ENCODE results near the gene PNPLA3. TPM values are rescaled to one million over a fixed set of nuclear protein-coding genes. Genes with fewer than 3 reads are reported as not detected.

The PNPLA3 gene
- total and polyA plus RNA-seq, 5 donors, result 0.15 to 1.0 (median 0.48) TPM; not detected in 2

DNA sequence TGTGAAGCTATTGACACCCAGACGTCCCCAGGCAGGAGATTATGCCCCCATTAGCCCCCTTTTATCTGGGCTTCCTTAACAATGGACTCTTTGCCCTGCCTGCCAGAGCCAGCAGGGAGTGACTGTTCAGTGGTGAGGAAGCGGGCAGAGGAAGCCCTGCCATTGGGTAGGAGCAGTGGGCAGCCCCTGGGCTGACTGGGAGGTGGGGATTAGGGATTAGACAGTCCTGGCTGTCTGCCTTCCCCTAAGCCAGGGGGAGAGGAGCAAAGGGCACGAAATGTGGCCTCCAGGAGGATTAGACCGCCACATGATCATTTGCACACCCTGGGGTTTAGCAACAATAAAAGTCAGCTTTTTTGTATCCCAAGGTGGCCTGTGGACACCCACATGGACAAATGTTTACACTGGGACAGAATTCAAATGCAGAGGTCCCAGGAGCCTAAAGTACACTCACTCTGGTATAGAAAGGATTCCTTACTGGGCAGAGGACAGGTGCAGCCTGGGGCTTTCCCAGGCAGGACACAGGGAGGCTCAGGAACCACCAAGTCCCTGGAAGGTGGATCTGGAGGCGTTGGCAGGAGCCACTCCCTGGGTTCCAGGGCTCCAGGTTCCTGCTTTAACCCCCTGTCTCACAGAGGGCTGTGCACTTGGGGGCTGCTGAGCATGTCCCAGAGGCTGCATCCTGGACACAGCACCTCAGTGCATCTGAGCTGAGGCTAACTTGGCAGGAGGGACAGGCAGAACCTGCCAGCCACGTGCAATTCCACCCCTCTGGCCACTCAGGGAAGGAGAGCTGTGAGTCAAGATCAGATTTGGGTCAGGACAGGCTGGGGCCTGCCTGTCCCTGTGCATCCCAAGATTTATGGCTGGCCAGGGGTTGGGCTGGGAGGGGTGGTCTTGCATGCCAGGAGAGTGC, 2.1 kb downstream of the PNPLA3 start:
- H3K27me3 ChIP-seq (ENCODE audit: control insufficient read depth, insufficient read depth), result no peaks in the 10 kb centered on the region
- H3K4me3 ChIP-seq (ENCODE audit: low read length), result no peak overlapping the region
- no peaks in the 10 kb centered on the region for H3K4me1 ChIP-seq (ENCODE audit: control insufficient read depth, insufficient read depth, low read length)
- DNase-seq, result peak in 1 of 3 donors; percentile 21
- no peaks in the 10 kb centered on the region for H3K9me3 ChIP-seq (ENCODE audit: control insufficient read depth, low read length)
- no peak overlapping the region for H3K27ac ChIP-seq (ENCODE audit: low read length)
- ATAC-seq, result no peak
- intact Hi-C loops (cut with DNase I), result no loop called here
- WGBS, result 70% methylated on average over 6 of the region's 6 CpGs

DNA sequence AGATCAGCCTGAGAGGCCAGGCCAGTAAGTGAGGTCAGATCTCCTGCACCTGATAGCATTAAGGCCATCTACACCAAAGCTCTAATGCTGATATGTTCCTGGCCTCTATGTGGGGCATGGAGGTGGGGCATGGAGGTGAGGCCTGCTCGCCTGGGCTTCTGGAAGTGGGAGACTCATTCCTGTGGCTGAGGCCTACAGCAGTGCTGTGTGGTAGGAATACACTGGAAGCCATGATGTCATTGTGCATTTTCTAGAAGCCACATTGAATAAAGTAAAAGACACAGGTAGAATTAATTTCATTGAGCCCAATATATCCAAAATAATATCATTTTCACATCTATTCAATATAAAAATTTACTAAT, 2.7 kb downstream of the PNPLA3 start:
- H3K27me3 ChIP-seq (ENCODE audit: control insufficient read depth, insufficient read depth), result no peaks in the 10 kb centered on the region
- intact Hi-C loops (cut with DNase I), result no loop called here
- no peak for ATAC-seq
- WGBS, result 87% methylated on average over 1 of the region's 1 CpG
- H3K4me1 ChIP-seq (ENCODE audit: control insufficient read depth, insufficient read depth, low read length), result no peaks in the 10 kb centered on the region
- no peak for DNase-seq
- H3K4me3 ChIP-seq (ENCODE audit: low read length), result no peak overlapping the region
- H3K27ac ChIP-seq (ENCODE audit: low read length), result no peak overlapping the region
- H3K9me3 ChIP-seq (ENCODE audit: control insufficient read depth, low read length), result no peaks in the 10 kb centered on the region

DNA sequence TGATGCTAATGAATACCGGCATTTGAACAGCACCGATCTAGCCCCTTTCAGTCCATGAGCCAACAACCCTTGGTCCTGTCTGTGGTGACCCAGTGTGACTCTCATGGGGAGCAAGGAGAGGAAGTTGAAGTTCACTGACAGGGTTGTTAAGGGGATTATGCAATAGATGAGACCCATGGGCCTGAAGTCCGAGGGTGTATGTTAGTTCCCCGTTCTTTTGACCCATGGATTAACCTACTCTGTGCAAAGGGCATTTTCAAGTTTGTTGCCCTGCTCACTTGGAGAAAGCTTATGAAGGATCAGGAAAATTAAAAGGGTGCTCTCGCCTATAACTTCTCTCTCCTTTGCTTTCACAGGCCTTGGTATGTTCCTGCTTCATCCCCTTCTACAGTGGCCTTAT, 4.9 kb downstream of the PNPLA3 start:
- no peaks in the 10 kb centered on the region for H3K27me3 ChIP-seq (ENCODE audit: control insufficient read depth, insufficient read depth)
- H3K4me1 ChIP-seq (ENCODE audit: control insufficient read depth, insufficient read depth, low read length), result no peaks in the 10 kb centered on the region
- DNase-seq, result no peak
- no peak overlapping the region for H3K4me3 ChIP-seq (ENCODE audit: low read length)
- H3K9me3 ChIP-seq (ENCODE audit: control insufficient read depth, low read length), result no peaks in the 10 kb centered on the region
- H3K27ac ChIP-seq (ENCODE audit: low read length), result no peak overlapping the region
- intact Hi-C loops (cut with DNase I), result no loop called here
- ATAC-seq, result no peak
- WGBS, result 76% methylated on average over 5 of the region's 5 CpGs

DNA sequence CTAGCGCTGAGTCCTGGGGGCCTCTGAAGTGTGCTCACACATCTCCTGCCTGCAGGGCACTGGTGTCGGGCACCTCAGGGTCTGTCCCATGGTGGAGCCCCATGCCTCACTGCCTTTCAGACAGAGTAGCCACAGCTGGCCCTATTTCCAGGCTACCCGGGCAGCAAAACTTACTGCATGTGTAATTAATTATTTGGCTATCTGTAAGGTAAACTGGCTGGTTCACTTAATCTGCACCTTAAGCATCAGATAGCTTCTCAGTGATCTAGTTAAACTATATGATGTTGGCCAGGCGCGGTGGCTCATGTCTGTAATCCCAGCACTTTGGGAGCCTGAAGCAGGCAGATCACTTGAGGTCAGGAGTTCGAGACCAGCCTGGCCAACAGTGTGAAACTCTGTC, 5.3 kb downstream of the PNPLA3 start:
- WGBS, result 91% methylated on average over 6 of the region's 6 CpGs
- Histone ChIP-seq H3K9me3 (ENCODE audit: control insufficient read depth, low read length) (no peaks in the 10 kb centered on the region), H3K4me3 (ENCODE audit: low read length) (no peak overlapping the region), H3K4me1 (ENCODE audit: control insufficient read depth, insufficient read depth, low read length) (no peaks in the 10 kb centered on the region), H3K27me3 (ENCODE audit: control insufficient read depth, insufficient read depth) (no peaks in the 10 kb centered on the region), H3K27ac (ENCODE audit: low read length) (no peak overlapping the region)
- ATAC-seq (no peak), DNase-seq (no peak)
- intact Hi-C loops (cut with DNase I), result no loop called here

DNA sequence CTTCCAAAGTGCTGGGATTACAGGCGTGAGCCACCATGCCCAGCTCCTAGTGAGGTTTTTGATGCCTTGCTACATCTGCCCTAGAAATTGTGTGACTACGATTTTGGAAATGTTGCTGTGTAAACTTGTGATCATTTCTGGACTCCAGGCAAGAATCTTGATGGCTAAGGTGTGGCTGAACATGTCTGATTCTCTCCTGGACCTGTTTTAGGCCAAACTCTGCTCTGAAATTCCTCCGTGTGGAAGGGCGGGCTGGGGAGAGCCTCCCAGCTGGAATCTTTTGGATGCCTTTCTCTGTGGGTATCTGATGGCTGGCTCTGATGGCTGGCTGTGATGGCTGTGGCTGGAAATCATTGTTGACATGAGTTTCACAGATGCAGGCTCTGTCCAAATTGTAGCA, 8.2 kb downstream of the PNPLA3 start:
- no peak overlapping the region for H3K4me3 ChIP-seq (ENCODE audit: low read length)
- no peaks in the 10 kb centered on the region for H3K4me1 ChIP-seq (ENCODE audit: control insufficient read depth, insufficient read depth, low read length)
- ATAC-seq (no peak), DNase-seq (no peak)
- H3K27me3 ChIP-seq (ENCODE audit: control insufficient read depth, insufficient read depth), result no peaks in the 10 kb centered on the region
- WGBS, result 69% methylated on average over 4 of the region's 4 CpGs
- H3K27ac ChIP-seq (ENCODE audit: low read length), result no peak overlapping the region
- no peaks in the 10 kb centered on the region for H3K9me3 ChIP-seq (ENCODE audit: control insufficient read depth, low read length)
- intact Hi-C loops (cut with DNase I), result no loop called here

DNA sequence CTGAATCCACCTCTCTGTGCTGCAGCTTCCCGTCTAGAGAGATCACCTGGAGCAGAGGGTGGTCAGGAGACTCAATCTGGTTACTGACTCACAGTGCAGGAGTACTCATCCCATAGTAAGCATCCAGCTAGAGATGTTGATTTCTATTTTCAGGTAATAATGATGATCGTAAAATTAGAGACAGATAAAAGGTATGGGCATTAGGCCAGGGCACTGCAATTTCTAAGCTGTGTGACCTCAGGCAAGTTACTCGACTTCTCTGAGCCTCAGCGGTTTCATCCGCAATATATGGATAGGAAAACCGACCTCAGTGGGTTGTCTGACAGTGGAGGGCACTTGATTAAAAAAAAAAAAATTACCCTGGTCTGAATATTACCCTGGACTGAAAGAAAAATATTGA, 17.8 kb downstream of the PNPLA3 start:
- intact Hi-C loops (cut with DNase I), result no loop called here
- H3K4me1 ChIP-seq (ENCODE audit: control insufficient read depth, insufficient read depth, low read length), result no peaks in the 10 kb centered on the region
- H3K27ac ChIP-seq (ENCODE audit: low read length), result no peak overlapping the region
- H3K9me3 ChIP-seq (ENCODE audit: control insufficient read depth, low read length), result no peaks in the 10 kb centered on the region
- H3K27me3 ChIP-seq (ENCODE audit: control insufficient read depth, insufficient read depth), result no peaks in the 10 kb centered on the region
- ATAC-seq (no peak), DNase-seq (no peak)
- WGBS, result 83% methylated on average over 6 of the region's 6 CpGs
- no peak overlapping the region for H3K4me3 ChIP-seq (ENCODE audit: low read length)

DNA sequence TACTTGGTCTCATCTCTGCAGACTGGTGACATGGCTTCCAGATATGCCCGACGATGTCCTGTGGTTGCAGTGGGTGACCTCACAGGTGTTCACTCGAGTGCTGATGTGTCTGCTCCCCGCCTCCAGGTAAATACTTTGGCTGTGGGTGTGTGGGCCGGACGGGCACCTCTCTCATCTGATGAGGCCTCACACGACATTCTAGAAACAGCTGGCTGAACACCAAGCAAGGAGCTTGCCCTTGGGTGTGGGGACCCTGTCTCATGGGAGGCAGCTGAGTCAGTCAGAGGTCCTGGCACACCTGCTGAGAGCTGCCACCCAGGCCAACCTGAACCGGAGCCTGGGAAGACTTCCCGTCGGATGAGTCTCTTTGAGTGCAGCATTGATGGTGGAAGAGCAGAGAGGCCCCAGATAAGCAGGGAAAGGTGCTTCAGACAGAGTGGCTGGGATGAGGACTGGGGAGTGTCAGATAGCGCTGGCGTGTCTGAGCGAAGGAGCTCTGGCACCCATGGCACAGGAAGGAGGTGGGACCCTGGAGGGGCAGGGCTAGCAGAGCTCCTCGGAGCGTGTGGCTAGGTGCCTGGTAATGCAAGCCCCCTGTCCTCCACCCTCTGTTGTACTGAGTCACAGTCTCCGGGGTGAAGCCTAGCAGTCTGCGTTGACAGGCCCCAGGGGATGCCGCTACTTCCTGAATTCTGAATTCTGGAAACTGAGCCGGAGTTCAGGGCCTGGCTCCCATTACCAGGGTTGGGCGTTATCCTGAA, 21.2 kb downstream of the PNPLA3 start:
- intact Hi-C loops (cut with DNase I), result no loop called here
- 73% methylated on average over 20 of the region's 20 CpGs for WGBS
- DNase-seq, result no peak
- Histone ChIP-seq H3K4me1 (ENCODE audit: control insufficient read depth, insufficient read depth, low read length) (no peaks in the 10 kb centered on the region), H3K9me3 (ENCODE audit: control insufficient read depth, low read length) (no peaks in the 10 kb centered on the region), H3K4me3 (ENCODE audit: low read length) (no peak overlapping the region), H3K27me3 (ENCODE audit: control insufficient read depth, insufficient read depth) (no peaks in the 10 kb centered on the region), H3K27ac (ENCODE audit: low read length) (no peak overlapping the region)
- ATAC-seq, result peak in 1 of 2 donors; percentile 16

DNA sequence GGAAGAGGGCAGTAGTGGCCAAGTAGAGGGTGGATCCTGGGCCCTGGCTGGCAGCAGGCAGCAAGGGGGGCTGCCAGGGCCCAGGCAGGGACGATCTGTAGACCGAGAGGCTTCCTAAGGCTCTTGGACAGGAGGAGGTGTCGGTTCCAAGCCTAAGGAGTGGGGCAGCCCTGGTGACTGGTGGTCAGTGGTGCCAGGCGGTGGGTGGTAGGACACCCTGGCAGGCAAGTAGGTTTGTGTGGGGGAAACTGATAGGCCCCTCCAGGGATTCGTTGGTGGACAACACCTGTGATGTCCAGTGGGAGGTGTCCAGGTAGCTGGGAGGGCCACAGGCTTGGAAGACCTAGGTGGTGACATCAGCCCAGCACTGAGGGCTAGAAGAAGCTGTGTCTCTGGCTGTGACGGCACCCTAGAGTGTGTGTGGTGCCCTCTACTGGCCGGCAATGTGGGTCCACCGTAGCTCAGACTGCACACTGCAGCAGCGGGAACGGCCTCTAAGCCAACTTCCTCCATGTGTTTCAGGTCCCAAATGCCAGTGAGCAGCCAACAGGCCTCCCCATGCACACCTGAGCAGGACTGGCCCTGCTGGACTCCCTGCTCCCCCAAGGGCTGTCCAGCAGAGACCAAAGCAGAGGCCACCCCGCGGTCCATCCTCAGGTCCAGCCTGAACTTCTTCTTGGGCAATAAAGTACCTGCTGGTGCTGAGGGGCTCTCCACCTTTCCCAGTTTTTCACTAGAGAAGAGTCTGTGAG, 22.2 kb downstream of the PNPLA3 start:
- WGBS, result 50% methylated on average over 12 of the region's 12 CpGs
- intact Hi-C loops (cut with DNase I), result no loop called here
- DNase-seq, result peak; percentile 53 to 80 (median 72)
- peak; percentile 81 to 83 for ATAC-seq
- Histone ChIP-seq H3K27ac (ENCODE audit: low read length) (no peak overlapping the region), H3K4me3 (ENCODE audit: low read length) (no peak overlapping the region), H3K9me3 (ENCODE audit: control insufficient read depth, low read length) (no peaks in the 10 kb centered on the region), H3K4me1 (ENCODE audit: control insufficient read depth, insufficient read depth, low read length) (no peaks in the 10 kb centered on the region), H3K27me3 (ENCODE audit: control insufficient read depth, insufficient read depth) (no peaks in the 10 kb centered on the region)

DNA sequence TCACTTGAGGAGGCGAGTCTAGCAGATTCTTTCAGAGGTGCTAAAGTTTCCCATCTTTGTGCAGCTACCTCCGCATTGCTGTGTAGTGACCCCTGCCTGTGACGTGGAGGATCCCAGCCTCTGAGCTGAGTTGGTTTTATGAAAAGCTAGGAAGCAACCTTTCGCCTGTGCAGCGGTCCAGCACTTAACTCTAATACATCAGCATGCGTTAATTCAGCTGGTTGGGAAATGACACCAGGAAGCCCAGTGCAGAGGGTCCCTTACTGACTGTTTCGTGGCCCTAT, 22.7 kb downstream of the PNPLA3 start:
- no peak overlapping the region for H3K27ac ChIP-seq (ENCODE audit: low read length)
- no peaks in the 10 kb centered on the region for H3K9me3 ChIP-seq (ENCODE audit: control insufficient read depth, low read length)
- ATAC-seq (no peak), DNase-seq (no peak)
- no peak overlapping the region for H3K4me3 ChIP-seq (ENCODE audit: low read length)
- intact Hi-C loops (cut with DNase I), result no loop called here
- 72% methylated on average over 7 of the region's 7 CpGs for WGBS
- H3K27me3 ChIP-seq (ENCODE audit: control insufficient read depth, insufficient read depth), result no peaks in the 10 kb centered on the region
- H3K4me1 ChIP-seq (ENCODE audit: control insufficient read depth, insufficient read depth, low read length), result no peaks in the 10 kb centered on the region

DNA sequence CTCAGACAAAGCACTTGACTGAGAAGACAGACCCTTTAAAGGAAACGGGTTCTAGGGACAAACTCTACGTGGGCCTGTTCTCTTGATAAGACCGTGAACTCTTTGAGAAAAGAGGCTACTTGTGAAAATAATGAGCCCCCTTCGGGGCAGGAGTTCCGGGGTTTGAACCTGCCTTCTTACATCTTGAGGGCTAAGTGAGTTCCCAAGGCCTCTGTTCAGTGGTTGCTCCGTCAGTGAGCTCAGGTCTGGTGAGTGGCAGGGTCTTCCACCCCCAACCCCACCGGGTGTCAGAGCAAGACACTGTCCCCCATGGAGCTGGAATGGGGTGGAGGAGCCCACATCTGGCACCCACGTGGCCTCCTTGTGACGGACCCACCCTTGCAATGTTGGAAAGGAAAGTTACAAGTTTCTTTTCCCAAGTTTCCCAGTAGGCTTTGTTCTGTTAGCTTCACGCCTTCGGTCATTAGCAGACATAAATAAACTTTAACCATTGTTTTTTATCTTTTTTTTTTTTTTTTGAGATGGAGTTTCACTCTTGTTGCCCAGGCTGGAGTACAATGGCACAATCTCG, 25.3 kb downstream of the PNPLA3 start:
- Histone ChIP-seq H3K4me3 (ENCODE audit: low read length) (no peak overlapping the region), H3K27me3 (ENCODE audit: control insufficient read depth, insufficient read depth) (no peaks in the 10 kb centered on the region), H3K27ac (ENCODE audit: low read length) (no peak overlapping the region), H3K4me1 (ENCODE audit: control insufficient read depth, insufficient read depth, low read length) (no peaks in the 10 kb centered on the region), H3K9me3 (ENCODE audit: control insufficient read depth, low read length) (no peaks in the 10 kb centered on the region)
- DNase-seq (no peak), ATAC-seq (no peak)
- intact Hi-C loops (cut with DNase I), result no loop called here
- WGBS, result 78% methylated on average over 12 of the region's 12 CpGs

DNA sequence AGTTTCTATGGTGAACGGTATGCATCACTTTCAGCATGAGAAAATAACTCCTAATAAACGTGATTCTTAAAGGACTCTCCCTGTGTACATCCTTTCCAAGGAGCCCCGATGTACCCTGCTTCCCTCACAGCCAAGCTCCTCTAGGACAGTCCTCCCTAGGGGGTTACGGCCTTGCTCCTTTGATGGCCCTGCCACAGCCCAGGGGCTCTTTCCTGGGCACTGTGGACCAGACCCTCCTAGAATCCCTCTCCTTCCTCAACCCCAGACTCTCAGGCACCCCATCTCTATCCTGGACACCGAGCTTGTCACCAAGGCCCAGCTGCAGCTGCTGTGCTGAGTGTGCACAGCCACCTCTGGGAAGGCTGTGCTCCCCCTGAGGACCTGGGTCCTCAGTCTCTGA, 27.8 kb downstream of the PNPLA3 start:
- Histone ChIP-seq H3K4me3 (ENCODE audit: low read length) (no peak overlapping the region), H3K9me3 (ENCODE audit: control insufficient read depth, low read length) (no peaks in the 10 kb centered on the region), H3K27me3 (ENCODE audit: control insufficient read depth, insufficient read depth) (no peaks in the 10 kb centered on the region), H3K4me1 (ENCODE audit: control insufficient read depth, insufficient read depth, low read length) (peaks cover 3% of the 10 kb centered on the region), H3K27ac (ENCODE audit: low read length) (no peak overlapping the region)
- 78% methylated on average over 5 of the region's 5 CpGs for WGBS
- DNase-seq, result no peak
- intact Hi-C loops (cut with DNase I), result no loop called here
- ATAC-seq, result no peak

Data from right cardiac atrium (tissue), 5 donors.